ENCODE data around the gene PC. TPM values are rescaled to one million over a fixed set of nuclear protein-coding genes. Genes with fewer than 3 reads are reported as not detected.

Gene PC
- polyA plus RNA-seq, 3 donors: 4.6 to 7.1 (median 6.0) TPM

GRCh38 chr11:66868082-66868725 is 90.0 kb downstream of the PC start:
- DNase-seq: no peak
- Mint-ChIP-seq H3K27me3 (ENCODE audit: low read depth in 3 of 3) (peaks cover 0 to 4% (median 3%) of the 10 kb centered on the region in 3 donors), H3K36me3 (peaks cover 0 to 18% of the 10 kb centered on the region in 2 donors), H3K27ac (no peak overlapping the region), H3K4me1 (peaks cover 5% of the 10 kb centered on the region), H3K9me3 (peaks cover 0 to 3% (median 0%) of the 10 kb centered on the region in 7 donors), H3K4me3 (peak overlapping the region in 1 of 2 donors; percentile 39)
- H3K4me2 ChIP-seq (replicated peaks; ENCODE audit: extremely low read depth, low read length, poor library complexity, severe bottlenecking): no peak overlapping the region
- H3K36me3 ChIP-seq (replicated peaks in 1 of 2; ENCODE audit: control insufficient read depth in 1 of 2, insufficient read depth in 2 of 2, low read length in 2 of 2): no peaks in the 10 kb centered on the region
- H3K4me3 ChIP-seq (replicated peaks in 1 of 3; ENCODE audit: low read depth in 2 of 3, low read length in 3 of 3): no peak overlapping the region
- no peak overlapping the region for H3K27ac ChIP-seq (ENCODE audit: low read depth in 1 of 2, low read length in 2 of 2)
- no peak for TF ChIP-seq CTCF (IDR thresholded peaks at IDR 0.05)
- WGBS (ENCODE audit: insufficient coverage): 82% methylated on average over 3 of the region's 13 CpGs
- H3K27me3 ChIP-seq (ENCODE audit: control insufficient read depth in 2 of 2, insufficient read depth in 2 of 2, low read length in 2 of 2): no peaks in the 10 kb centered on the region
- H2AFZ ChIP-seq (ENCODE audit: insufficient read depth, low read depth, low read length, poor library complexity, severe bottlenecking): no peak overlapping the region
- no peaks in the 10 kb centered on the region for H4K20me1 ChIP-seq (ENCODE audit: insufficient read depth, low read length)
- no peaks in the 10 kb centered on the region for H3K79me2 ChIP-seq (ENCODE audit: insufficient read depth, low read length)
- H3K9ac ChIP-seq (ENCODE audit: insufficient read depth, low read length, poor library complexity, severe bottlenecking): peak overlapping the region; percentile 4
- no peaks in the 10 kb centered on the region for H3K9me3 ChIP-seq (replicated peaks in 1 of 2; ENCODE audit: control insufficient read depth in 1 of 2, insufficient read depth in 1 of 2, low read length in 2 of 2)
- intact Hi-C loops (cut with micrococcal nuclease): no loop called here
- H3K4me1 ChIP-seq (ENCODE audit: control insufficient read depth in 1 of 2, insufficient read depth in 2 of 2, low read length in 2 of 2): no peaks in the 10 kb centered on the region

- Mint-ChIP-seq H3K4me1 (peaks cover 5% of the 10 kb centered on the region), H3K9me3 (peaks cover 0 to 3% (median 0%) of the 10 kb centered on the region in 7 donors), H3K36me3 (peaks cover 0 to 18% of the 10 kb centered on the region in 2 donors), H3K4me3 (no peak overlapping the region), H3K27me3 (ENCODE audit: low read depth in 3 of 3) (peaks cover 0 to 4% (median 3%) of the 10 kb centered on the region in 3 donors), H3K27ac (no peak overlapping the region)
- Histone ChIP-seq H3K4me2 (replicated peaks; ENCODE audit: extremely low read depth, low read length, poor library complexity, severe bottlenecking) (no peak overlapping the region), H3K79me2 (ENCODE audit: insufficient read depth, low read length) (no peaks in the 10 kb centered on the region), H4K20me1 (ENCODE audit: insufficient read depth, low read length) (no peaks in the 10 kb centered on the region), H3K9ac (ENCODE audit: insufficient read depth, low read length, poor library complexity, severe bottlenecking) (no peak overlapping the region), H3K9me3 (replicated peaks in 1 of 2; ENCODE audit: control insufficient read depth in 1 of 2, insufficient read depth in 1 of 2, low read length in 2 of 2) (no peaks in the 10 kb centered on the region), H3K36me3 (replicated peaks in 1 of 2; ENCODE audit: control insufficient read depth in 1 of 2, insufficient read depth in 2 of 2, low read length in 2 of 2) (no peaks in the 10 kb centered on the region), H2AFZ (ENCODE audit: insufficient read depth, low read depth, low read length, poor library complexity, severe bottlenecking) (no peak overlapping the region), H3K27ac (ENCODE audit: low read depth in 1 of 2, low read length in 2 of 2) (no peak overlapping the region), H3K4me1 (ENCODE audit: control insufficient read depth in 1 of 2, insufficient read depth in 2 of 2, low read length in 2 of 2) (no peaks in the 10 kb centered on the region), H3K27me3 (ENCODE audit: control insufficient read depth in 2 of 2, insufficient read depth in 2 of 2, low read length in 2 of 2) (no peaks in the 10 kb centered on the region), H3K4me3 (replicated peaks in 1 of 3; ENCODE audit: low read depth in 2 of 3, low read length in 3 of 3) (no peak overlapping the region)
- DNase-seq: no peak
- intact Hi-C loops (cut with micrococcal nuclease): no loop called here
- no peak for TF ChIP-seq CTCF (IDR thresholded peaks at IDR 0.05)
- 90% methylated on average over 8 of the region's 14 CpGs for WGBS (ENCODE audit: insufficient coverage)
Measured at GRCh38 chr11:66867425-66868040, 90.7 kb downstream of the PC start.
